Memory B cell (primary cell): Measurements from ENCODE around the gene MVB12B.
"Not testable (repeated sequence)": the region's sequence is repeated elsewhere in the genome, so short reads cannot be mapped to it uniquely, and the experiment has no call there.

Experiments used
- ATAC-seq: fragments of 150-1000 bp; cut with Tn5 transposase; 2 replicates; pipeline ENCODE4 v1.10.0; 2021; ENCODE audit warnings: low read depth, mild to moderate bottlenecking, moderate library complexity
- DNase-seq, 2 donors: peaks; one replicate each; pipeline ENCODE4 v3.0.0; 2022; ENCODE audit warnings: low spot score in 2 of 2
- H3K27ac Mint-ChIP-seq: one replicate; pipeline ENCODE4 v1.8.0; 2022; ENCODE audit warnings: mild to moderate bottlenecking, moderate library complexity, mixed read lengths
- H3K27me3 Mint-ChIP-seq: one replicate; pipeline ENCODE4 v1.8.0; 2022; ENCODE audit warnings: mixed read lengths
- H3K36me3 Mint-ChIP-seq: one replicate; pipeline ENCODE4 v1.8.0; 2022; ENCODE audit warnings: mild to moderate bottlenecking, mixed read lengths
- H3K4me1 Mint-ChIP-seq: one replicate; pipeline ENCODE4 v1.8.0; 2022; ENCODE audit warnings: mixed read lengths
- H3K4me3 Mint-ChIP-seq: one replicate; pipeline ENCODE4 v1.8.0; 2022; ENCODE audit warnings: mild to moderate bottlenecking, moderate library complexity, mixed read lengths
- H3K9me3 Mint-ChIP-seq: one replicate; pipeline ENCODE4 v1.8.0; 2022; ENCODE audit warnings: mixed read lengths

Gene MVB12B, protein sequence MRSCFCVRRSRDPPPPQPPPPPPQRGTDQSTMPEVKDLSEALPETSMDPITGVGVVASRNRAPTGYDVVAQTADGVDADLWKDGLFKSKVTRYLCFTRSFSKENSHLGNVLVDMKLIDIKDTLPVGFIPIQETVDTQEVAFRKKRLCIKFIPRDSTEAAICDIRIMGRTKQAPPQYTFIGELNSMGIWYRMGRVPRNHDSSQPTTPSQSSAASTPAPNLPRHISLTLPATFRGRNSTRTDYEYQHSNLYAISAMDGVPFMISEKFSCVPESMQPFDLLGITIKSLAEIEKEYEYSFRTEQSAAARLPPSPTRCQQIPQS

DNA sequence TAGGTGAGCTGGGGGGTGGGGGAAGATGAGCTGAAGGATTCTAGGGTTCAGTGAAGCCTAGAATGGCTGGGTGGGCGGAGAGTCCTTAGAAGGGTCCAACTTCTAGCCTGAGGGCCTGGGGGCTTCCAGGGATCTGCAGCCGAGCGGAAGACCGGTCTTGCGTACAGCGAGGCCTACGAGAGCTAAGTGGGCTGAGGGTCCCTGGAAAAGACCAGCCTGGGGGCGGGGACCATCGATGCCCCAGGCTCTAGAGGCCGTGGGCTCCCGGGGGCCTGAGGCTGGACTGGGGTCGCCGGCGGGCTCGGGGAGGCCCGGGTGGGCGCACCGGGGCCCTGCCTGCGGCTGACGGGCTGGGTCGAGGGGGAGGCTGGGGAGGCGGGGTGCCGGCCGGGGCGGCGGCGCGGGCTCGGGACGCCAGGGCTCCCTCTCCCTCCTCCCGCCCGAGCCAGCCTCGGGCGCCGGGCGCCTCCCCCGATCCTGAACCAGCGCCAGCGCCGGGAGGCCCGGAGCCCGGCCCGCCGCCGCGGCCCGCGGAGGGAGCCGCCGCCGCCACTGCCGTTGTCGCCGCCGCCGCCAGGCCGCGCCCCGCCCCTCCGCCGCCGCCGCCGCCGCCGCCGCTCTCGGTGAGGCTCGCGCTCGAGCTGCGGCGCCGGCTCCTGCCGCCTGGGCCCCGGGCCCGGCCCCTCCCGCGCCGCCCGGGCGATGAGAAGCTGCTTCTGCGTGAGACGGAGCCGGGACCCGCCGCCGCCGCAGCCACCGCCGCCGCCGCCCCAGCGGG lies at the start of gene MVB12B:
MVB12B (plus strand) TSS at position 602 of the 778 bp plus-strand sequence; CDS start at position 703, 101 bp downstream.
- ATAC-seq (peak; percentile 84), DNase-seq (peak; percentile 41 to 56)
- H3K27me3 Mint-ChIP-seq, result no peaks in the 10 kb centered on the region
- peak within 1 kb of the TSS; percentile 89 for H3K4me3 Mint-ChIP-seq
- no peak within 1 kb of the TSS for H3K27ac Mint-ChIP-seq
- no peaks in the 10 kb centered on the region for H3K36me3 Mint-ChIP-seq
- peaks cover 5% of the 10 kb centered on the region for H3K9me3 Mint-ChIP-seq
- H3K4me1 Mint-ChIP-seq, result peaks cover 12% of the 10 kb centered on the region

DNA sequence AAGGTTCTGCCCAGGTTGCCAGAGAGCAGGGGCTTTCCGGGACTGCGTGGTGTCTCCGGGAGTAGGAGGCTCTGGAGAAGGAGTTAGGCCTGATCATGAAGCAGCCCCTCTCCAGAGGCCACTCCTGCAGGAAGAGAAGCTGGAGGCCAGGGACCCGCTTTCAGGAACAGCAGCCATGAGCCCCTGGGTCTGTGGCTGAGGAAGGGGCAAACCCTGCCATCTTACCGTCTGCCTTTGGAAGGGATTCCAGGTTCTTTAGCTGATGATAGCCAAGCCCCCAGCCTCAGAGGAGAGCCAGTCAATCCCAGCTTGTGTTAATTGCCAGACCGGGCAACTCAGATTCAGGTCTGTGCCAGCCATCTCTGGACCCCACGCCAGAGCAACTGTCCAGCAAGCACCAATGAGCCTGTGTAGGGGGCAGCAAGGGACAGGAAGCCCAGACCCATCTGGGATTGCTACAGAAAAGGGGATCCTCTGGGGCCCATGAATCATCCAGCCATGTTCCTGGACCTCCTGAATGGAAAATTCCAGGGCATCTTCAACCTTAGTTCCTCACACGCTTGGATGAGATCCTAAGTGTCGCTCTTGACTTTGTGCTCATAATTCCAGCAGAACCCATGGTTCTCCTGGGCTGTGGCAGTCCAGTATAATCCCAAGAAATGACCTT lies 42.7 kb upstream of the MVB12B start:
- Mint-ChIP-seq H3K27ac (no peak overlapping the region), H3K4me3 (no peak overlapping the region), H3K36me3 (no peaks in the 10 kb centered on the region), H3K4me1 (no peaks in the 10 kb centered on the region), H3K9me3 (peaks cover 7% of the 10 kb centered on the region), H3K27me3 (peaks cover 10% of the 10 kb centered on the region)
- no peak for ATAC-seq
- DNase-seq, result no peak

DNA sequence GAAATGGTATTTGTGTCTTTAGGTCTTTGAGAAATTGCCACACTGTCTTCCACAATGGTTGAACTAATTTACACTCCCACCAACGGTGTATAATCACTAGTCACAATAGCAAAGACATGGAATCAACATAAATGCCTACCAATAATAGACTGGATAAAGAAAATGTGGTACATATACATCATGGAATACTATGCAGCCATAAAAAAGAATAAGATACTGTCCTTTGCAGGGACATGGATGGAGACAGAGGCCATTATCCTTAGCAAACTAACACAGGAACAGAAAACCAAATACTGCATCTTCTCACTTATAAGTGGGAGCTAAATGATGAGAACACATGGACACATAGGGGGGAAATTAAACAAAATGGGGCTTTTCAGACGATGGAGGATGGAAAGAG lies 41.0 kb upstream of the MVB12B start:
- DNase-seq, result not testable (repeated sequence)

DNA sequence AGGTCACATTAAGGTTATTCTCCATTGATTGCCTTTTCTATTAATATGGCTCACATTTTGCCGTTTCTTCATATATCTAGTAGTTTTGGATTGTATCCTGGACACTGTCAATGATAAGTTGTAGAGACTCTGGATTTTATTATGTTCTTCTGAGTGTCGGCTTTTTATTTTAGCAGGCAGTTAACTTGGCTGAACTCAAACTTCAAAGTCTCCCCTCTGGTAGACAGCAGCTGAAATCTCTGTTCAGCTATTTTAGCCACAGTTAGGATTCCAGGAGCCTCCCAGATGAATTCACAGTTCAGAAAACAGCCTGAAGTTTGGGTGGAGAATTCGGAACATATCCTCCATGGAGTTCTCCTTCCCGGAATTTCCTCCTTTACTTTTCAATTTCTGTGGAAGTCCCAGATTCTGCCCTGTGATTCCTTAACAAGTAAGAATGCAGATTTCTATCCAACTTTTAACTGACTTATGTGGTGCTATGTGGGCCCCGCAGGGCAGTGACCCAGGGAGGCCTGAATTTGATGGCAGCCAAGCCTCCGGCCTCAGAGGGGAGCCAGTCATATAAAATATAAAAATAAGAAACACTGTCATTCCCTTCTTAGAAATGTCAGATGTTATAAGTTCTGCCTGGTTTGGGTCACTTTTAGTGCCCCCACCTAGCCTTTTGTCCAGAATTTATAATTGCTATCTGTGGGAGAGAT lies 39.3 kb upstream of the MVB12B start:
- Mint-ChIP-seq H3K36me3 (no peaks in the 10 kb centered on the region), H3K4me3 (no peak overlapping the region)
- no peak for ATAC-seq

More for the DNA sequence above, 41.0 kb upstream of the MVB12B start:
- not testable (repeated sequence) for H3K27me3 Mint-ChIP-seq, ATAC-seq, H3K9me3 Mint-ChIP-seq, H3K4me1 Mint-ChIP-seq, H3K4me3 Mint-ChIP-seq, H3K27ac Mint-ChIP-seq, H3K36me3 Mint-ChIP-seq

DNA sequence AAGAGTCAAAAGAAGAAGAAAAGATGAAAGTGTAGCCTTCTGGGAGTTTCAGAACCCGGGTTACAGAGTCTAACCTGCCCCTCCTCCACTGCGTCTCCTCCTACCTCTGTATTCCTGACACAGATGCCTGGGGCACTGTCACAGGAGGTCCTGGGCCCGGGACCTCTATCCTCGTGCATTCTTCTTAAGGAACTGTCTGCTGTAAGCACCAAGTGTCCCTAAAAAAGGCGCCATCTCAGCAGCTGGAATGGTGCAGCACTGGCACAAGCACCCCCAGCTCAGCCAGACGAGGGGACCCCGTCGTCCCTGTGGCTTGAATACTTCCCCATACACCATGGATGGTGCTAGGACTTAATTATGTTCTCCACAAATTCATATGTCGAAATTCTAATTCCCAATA lies 35.8 kb upstream of the MVB12B start:
- Mint-ChIP-seq H3K27me3 (peaks cover 21% of the 10 kb centered on the region), H3K4me3 (no peak overlapping the region), H3K4me1 (no peaks in the 10 kb centered on the region), H3K36me3 (no peaks in the 10 kb centered on the region), H3K9me3 (peaks cover 4% of the 10 kb centered on the region), H3K27ac (no peak overlapping the region)
- DNase-seq (no peak), ATAC-seq (no peak)

More for the DNA sequence above, 39.3 kb upstream of the MVB12B start:
- peaks cover 4% of the 10 kb centered on the region for H3K9me3 Mint-ChIP-seq
- no peaks in the 10 kb centered on the region for H3K4me1 Mint-ChIP-seq
- H3K27me3 Mint-ChIP-seq, result peaks cover 9% of the 10 kb centered on the region
- DNase-seq, result no peak
- H3K27ac Mint-ChIP-seq, result no peak overlapping the region

DNA sequence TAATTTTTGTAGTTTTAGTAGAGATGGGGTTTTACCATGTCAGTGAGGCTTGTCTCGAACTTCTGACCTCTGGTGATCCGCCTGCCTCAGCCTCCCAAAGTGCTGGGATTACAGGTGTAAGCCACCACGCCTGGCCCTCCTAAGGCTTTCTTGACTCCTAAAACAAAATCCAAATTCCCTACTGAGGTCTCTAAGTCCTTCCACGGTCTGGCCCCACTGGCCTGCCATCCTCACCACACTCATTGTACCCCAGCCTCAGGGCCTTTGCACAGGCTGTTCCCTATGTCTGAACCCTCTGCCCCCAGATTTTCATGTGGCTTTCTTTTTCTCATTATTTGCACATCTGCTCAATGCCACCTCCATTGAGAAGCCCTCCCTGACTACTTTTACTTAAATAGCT lies 34.7 kb upstream of the MVB12B start:
- Mint-ChIP-seq H3K36me3 (no peaks in the 10 kb centered on the region), H3K4me3 (no peak overlapping the region), H3K4me1 (no peaks in the 10 kb centered on the region), H3K27ac (no peak overlapping the region), H3K9me3 (peaks cover 4% of the 10 kb centered on the region), H3K27me3 (peaks cover 25% of the 10 kb centered on the region)
- no peak for DNase-seq
- no peak for ATAC-seq

DNA sequence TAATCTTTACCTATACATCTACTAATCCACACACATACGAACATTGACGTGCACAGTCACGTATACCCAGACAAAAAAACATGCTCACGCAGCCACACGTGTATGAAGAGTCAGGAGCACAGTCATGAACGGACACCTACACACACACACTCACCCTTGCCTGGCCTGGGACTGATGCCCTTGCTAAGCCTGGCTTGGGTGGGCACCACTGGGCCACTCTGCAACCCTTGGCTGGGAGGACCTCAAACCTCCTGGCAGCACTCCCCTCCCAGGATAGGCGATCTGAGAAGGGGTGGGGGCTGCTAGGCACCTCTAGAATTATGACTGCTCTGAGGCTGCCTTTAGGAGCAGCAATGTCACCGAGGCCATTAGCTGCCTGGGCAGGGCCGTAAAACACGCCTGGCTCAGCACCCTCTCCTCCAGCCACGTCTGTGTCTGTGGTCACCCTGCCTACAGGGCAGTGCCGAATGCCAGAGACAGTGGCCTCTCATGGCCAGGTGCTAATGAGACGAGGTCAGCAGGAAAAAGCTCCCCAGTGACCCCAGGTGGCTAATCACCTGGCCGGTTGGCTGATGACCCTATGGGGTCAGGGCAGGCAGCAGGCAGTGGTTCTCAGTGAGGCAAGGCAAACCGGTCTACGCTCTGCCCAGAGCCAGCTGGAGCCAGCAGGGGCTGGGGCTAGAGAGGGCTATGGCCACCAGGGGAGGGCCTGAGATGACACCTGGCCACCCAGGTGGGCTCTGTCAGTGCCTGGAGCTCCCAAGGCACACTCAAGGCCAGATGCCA lies 33.7 kb upstream of the MVB12B start:
- Mint-ChIP-seq H3K4me3 (no peak overlapping the region), H3K4me1 (no peaks in the 10 kb centered on the region), H3K36me3 (no peaks in the 10 kb centered on the region), H3K27ac (no peak overlapping the region), H3K9me3 (peaks cover 4% of the 10 kb centered on the region), H3K27me3 (peaks cover 25% of the 10 kb centered on the region)
- DNase-seq, result no peak
- no peak for ATAC-seq

DNA sequence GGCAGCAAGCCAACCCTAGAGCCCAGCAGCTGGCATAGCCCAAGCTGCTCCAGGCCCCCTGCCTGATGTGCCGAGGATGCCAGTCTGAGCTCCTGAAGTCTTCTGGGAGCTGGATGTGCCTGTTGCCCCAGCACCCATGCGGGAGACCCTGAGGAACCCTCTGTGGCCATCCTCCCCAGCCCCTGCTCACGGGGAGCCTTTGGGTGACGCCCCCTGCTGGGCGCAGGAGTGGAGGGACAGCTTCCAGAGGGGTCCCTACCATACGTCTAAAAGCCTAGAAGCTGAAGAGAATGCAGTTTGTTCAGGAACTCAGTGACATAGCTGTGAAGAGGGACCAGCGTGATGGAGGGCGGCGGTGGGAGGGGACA lies 33.1 kb upstream of the MVB12B start:
- Mint-ChIP-seq H3K4me3 (no peak overlapping the region), H3K27me3 (peaks cover 25% of the 10 kb centered on the region), H3K36me3 (no peaks in the 10 kb centered on the region), H3K27ac (no peak overlapping the region), H3K9me3 (peaks cover 4% of the 10 kb centered on the region), H3K4me1 (no peaks in the 10 kb centered on the region)
- ATAC-seq, result no peak
- no peak for DNase-seq

DNA sequence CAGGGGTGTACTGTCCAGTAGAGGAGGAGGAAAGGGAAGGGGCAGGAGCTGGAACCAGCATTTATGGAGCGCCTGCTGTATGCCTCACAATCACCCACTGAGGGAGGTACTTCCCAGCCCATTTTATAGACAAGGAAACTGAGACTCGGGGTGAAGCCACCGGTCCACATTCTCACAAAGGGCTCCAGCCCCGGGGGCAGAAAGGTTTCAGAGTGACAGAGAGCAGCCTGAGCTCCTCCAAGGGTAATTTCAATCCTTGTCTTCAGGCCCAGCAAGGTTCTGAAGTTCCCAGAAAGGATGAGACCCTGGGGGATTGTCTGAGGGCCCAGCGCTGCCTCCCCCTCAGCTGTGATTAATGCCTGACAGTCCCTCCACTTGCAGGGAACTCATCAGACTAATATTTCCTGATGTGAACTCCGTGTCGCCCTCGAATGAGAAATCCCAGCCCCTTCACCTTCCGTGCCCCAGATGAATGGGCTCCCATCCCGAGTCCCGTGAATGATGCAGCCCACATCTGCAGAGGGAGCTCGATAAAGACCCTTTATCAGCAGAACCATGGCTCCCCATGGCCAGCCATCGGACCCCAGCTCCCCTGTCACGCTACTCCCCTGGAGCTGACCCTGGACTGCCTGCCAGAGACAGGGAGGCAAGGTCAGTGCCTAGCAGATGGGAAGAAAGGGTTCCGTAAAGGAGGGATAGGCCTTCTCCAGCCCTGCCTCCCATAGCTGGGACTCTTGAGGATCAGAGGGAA lies 32.1 kb upstream of the MVB12B start:
- H3K4me3 Mint-ChIP-seq, result no peak overlapping the region
- ATAC-seq (no peak), DNase-seq (no peak)
- no peaks in the 10 kb centered on the region for H3K36me3 Mint-ChIP-seq
- peaks cover 4% of the 10 kb centered on the region for H3K9me3 Mint-ChIP-seq
- peaks cover 25% of the 10 kb centered on the region for H3K27me3 Mint-ChIP-seq
- H3K4me1 Mint-ChIP-seq, result no peaks in the 10 kb centered on the region
- no peak overlapping the region for H3K27ac Mint-ChIP-seq

DNA sequence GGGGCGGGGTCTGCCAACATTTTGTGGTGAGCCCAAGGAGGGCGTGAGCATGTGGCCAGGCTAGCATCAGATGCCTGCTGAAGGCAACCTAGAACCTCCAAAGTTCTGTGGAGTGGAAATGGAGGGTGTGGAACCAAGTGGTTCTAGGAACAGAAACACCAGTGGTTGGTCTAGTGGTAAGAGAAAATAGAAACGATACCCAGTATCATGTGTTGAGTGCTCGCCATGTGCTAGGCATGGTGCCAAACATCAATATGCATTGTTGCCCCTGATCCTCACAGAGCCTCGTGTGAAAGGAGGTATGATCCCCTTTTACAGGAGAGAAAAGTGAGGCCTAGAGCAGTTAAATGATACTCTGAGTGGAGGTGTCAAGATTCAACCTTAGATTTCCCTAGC lies 31.5 kb upstream of the MVB12B start:
- DNase-seq, result no peak
- Mint-ChIP-seq H3K4me3 (no peak overlapping the region), H3K4me1 (no peaks in the 10 kb centered on the region), H3K36me3 (no peaks in the 10 kb centered on the region), H3K27me3 (peaks cover 25% of the 10 kb centered on the region), H3K27ac (no peak overlapping the region), H3K9me3 (peaks cover 4% of the 10 kb centered on the region)
- ATAC-seq, result no peak

DNA sequence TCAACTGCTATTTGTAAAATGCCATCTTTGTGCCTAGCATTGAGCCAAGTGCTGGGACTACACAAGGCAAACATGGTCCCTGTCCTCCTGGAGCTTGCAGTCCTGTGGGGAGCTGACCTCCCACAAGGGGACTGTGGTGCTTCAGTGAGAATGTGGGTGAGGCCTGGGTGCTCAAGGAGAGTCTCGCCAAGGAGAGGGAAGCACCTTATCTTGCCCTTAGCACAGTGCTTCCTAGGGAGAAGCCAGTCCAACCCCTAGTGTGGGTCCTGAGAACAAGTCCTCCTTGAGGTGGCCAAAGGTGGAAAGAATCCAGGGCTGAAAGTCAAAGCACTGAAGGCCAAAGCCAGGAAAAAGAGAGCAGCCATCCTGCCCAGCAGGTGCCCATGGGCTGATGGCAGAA lies 31.1 kb upstream of the MVB12B start:
- peaks cover 25% of the 10 kb centered on the region for H3K27me3 Mint-ChIP-seq
- no peaks in the 10 kb centered on the region for H3K36me3 Mint-ChIP-seq
- DNase-seq (no peak), ATAC-seq (no peak)
- H3K4me3 Mint-ChIP-seq, result no peak overlapping the region
- H3K27ac Mint-ChIP-seq, result no peak overlapping the region
- H3K9me3 Mint-ChIP-seq, result peaks cover 4% of the 10 kb centered on the region
- H3K4me1 Mint-ChIP-seq, result no peaks in the 10 kb centered on the region

DNA sequence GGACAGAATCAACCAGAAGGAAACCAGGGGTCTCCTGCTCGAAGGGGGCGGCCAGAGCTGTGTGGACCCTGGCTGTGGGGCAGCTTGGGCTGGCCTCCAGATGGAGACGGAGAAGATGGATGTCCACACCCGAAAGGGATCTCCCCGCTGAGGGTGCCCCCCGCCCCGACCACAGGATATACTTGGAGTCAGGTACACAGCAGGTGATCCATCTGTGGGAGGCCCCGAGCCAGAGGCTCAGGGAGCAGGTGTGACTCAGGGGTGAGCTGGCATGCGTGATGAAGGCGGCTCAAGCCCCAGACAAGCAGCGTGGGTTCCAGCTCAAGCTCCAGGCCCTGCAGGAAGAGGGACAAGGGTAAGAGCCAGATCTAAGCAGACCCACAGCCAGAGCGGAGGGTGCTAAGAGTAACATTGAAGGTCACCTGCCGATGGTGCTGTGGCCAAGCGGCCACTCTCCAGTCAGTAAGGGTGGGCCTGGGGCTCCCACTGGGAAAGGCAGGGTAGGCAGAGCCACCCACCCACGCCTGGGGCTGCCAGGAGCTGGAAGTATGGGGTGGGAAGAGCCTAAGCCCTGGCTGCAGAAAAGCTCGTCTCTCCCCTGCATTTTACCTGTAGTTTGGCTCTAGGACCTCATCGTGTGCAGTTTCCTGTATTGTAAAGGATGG lies 30.6 kb upstream of the MVB12B start:
- H3K4me3 Mint-ChIP-seq, result no peak overlapping the region
- no peak for ATAC-seq
- H3K4me1 Mint-ChIP-seq, result no peaks in the 10 kb centered on the region
- peaks cover 25% of the 10 kb centered on the region for H3K27me3 Mint-ChIP-seq
- peaks cover 4% of the 10 kb centered on the region for H3K9me3 Mint-ChIP-seq
- H3K36me3 Mint-ChIP-seq, result no peaks in the 10 kb centered on the region
- DNase-seq, result no peak
- no peak overlapping the region for H3K27ac Mint-ChIP-seq
